Mesendoderm (in vitro differentiated cells): Measurements from ENCODE around the gene CYP3A5. TPM values are rescaled to one million over a fixed set of nuclear protein-coding genes. Genes with fewer than 3 reads are reported as not detected.
"Not testable (repeated sequence)": the region's sequence is repeated elsewhere in the genome, so short reads cannot be mapped to it uniquely, and the experiment has no call there.

Experiments used
- DNase-seq: peaks from one replicate; pipeline ENCODE4 v3.0.0; 2013
- H2AK5ac ChIP-seq: 2 replicates; pipeline ENCODE4 v1.6.1; 2013; ENCODE audit warnings: low read length, inconsistent platforms
- H2BK120ac ChIP-seq: 2 replicates; pipeline ENCODE4 v1.6.1; 2013; ENCODE audit warnings: low read depth, mild to moderate bottlenecking, low read length, moderate library complexity, mixed read lengths
- H2BK15ac ChIP-seq: replicated peaks from 2 replicates; pipeline ENCODE4 v1.6.1; 2013; ENCODE audit warnings: low read depth, mild to moderate bottlenecking, moderate library complexity
- H2BK5ac ChIP-seq: 2 replicates; pipeline ENCODE4 v1.6.1; 2013; ENCODE audit warnings: low read length, inconsistent platforms
- H3K18ac ChIP-seq: 2 replicates; pipeline ENCODE4 v1.6.1; 2013; ENCODE audit warnings: mild to moderate bottlenecking, low read length, mixed read lengths
- H3K23ac ChIP-seq: one replicate; pipeline ENCODE4 v1.6.1; 2013; ENCODE audit warnings: low read length
- H3K27ac ChIP-seq: 2 replicates; pipeline ENCODE4 v1.5.1; 2013; ENCODE audit warnings: low read depth, mild to moderate bottlenecking, inconsistent platforms, low read length, moderate library complexity
- H3K27me3 ChIP-seq: 2 replicates; pipeline ENCODE4 v1.6.1; 2013; ENCODE audit warnings: low read length, control low read depth, mild to moderate bottlenecking, inconsistent platforms; ENCODE audit not compliant: insufficient read depth, poor library complexity
- H3K36me3 ChIP-seq: 2 replicates; pipeline ENCODE4 v1.6.1; 2013; ENCODE audit warnings: low read length, inconsistent platforms; ENCODE audit not compliant: control insufficient read depth, insufficient read depth
- H3K4ac ChIP-seq: one replicate; pipeline ENCODE4 v1.6.1; 2013; ENCODE audit warnings: low read depth, mild to moderate bottlenecking, low read length, moderate library complexity
- H3K4me1 ChIP-seq: 2 replicates; pipeline ENCODE4 v1.6.1; 2013; ENCODE audit warnings: low read depth, low read length, inconsistent platforms; ENCODE audit not compliant: control insufficient read depth
- H3K4me2 ChIP-seq: 2 replicates; pipeline ENCODE4 v1.6.1; 2013; ENCODE audit warnings: low read length
- H3K4me3 ChIP-seq: 2 replicates; pipeline ENCODE4 v1.5.1; 2013; ENCODE audit warnings: mild to moderate bottlenecking, low read length
- H3K56ac ChIP-seq: one replicate; pipeline ENCODE4 v1.6.1; 2013; ENCODE audit warnings: low read length
- H3K79me1 ChIP-seq: 2 replicates; pipeline ENCODE4 v1.6.1; 2013; ENCODE audit warnings: low read length, inconsistent platforms
- H3K79me2 ChIP-seq: 2 replicates; pipeline ENCODE4 v1.6.1; 2013; ENCODE audit warnings: mild to moderate bottlenecking, low read length; ENCODE audit not compliant: control insufficient read depth, insufficient read depth
- H3K9ac ChIP-seq: 2 replicates; pipeline ENCODE4 v1.6.1; 2013; ENCODE audit warnings: low read length, inconsistent platforms
- H4K5ac ChIP-seq: one replicate; pipeline ENCODE4 v1.6.1; 2013; ENCODE audit warnings: low read length
- H4K8ac ChIP-seq: one replicate; pipeline ENCODE4 v1.6.1; 2013; ENCODE audit warnings: low read depth, mild to moderate bottlenecking, control low read depth, low read length, moderate library complexity
- WGBS: extraction: QIAGEN DNeasy Blood & Tissue Kit; methylation state at CpG from one replicate; pipeline ENCODE4 v1.1.7; 2013; ENCODE audit warnings: low lambda C conversion rate, missing lambda C conversion rate; ENCODE audit not compliant: insufficient coverage; ENCODE audit errors: extremely low coverage; 5-methylcytosine and 5-hydroxymethylcytosine counted together
- polyA plus RNA-seq, 2 experiments: library from polyadenylated mRNA; stranded (reverse); fragments of 200-250 nt; gene quantifications; one replicate each; pipeline ENCODE4 v1.2.3, GENCODE V29; 2013

CYP3A5 gene
- polyA plus RNA-seq (2013, experiment 1 of 2): 0.06 TPM
- polyA plus RNA-seq (2013, experiment 2 of 2): 0.04 TPM

DNA sequence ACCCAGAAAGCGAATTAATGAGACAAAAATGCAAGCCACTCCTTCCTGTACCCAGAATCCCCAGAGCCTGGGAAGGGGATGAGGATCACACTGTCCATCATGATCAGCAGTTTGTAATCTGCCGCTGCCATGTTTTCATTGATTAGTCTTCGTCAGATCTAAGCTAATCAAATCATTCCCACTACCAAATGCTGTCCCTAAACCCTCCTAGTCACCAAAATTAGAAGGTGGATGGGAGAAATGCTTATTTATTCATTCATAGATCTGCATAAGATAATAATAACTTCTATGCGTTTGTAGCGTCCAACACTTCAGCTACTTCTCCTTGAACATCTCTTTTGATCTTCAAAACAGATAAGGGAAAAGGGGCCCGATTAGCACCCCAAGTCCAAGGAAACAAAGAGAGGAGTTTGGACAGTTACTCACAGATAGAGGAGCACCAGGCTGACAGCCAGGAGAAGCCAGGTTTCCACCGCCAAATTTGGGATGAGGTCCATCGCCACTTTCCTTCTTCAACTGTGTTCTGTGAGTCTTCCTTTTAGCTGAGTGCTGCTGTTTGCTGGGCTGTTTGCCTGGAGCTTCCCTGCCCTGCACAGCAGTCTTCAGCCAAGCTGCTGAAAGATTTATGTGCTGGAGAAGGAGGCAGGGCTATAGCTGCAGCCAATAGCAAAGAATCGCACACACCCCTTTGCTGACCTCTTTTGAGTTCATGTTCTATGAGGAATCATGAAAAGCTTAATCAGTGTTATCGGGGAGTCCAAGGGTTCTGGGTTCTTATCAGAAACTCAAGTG is at the start of gene CYP3A5:
TSS of gene CYP3A5 (minus strand) at position 597 of the 792 bp plus-strand sequence. CDS start at position 497, 100 bp downstream.
- no peak for DNase-seq

DNA sequence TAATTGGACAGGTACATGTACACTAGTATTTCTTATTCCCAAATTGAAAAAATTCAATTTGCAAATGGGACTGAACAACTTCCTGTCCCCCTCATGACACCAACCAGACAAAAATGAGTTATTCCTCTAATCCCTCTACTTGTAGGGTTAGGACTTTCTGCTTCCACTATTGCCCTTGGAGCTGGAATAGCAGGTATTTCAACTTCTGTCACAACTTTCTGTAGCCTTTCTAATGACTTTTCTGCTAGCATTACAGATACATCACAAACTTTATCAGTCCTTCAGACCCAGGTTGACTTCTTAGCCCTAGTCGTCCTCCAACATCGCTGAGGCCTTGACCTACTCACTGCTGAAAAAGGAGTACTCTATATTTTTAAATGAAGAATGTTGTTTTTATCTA is 48.8 kb upstream of the CYP3A5 start:
- no peak overlapping the region for H3K23ac ChIP-seq
- H3K27me3 ChIP-seq: no peaks in the 10 kb centered on the region
- H2AK5ac ChIP-seq: no peak overlapping the region
- H2BK15ac ChIP-seq: no peak overlapping the region
- H2BK120ac ChIP-seq: no peak overlapping the region
- no peak overlapping the region for H3K4me2 ChIP-seq
- no peak overlapping the region for H3K18ac ChIP-seq
- no peak for DNase-seq
- H2BK5ac ChIP-seq: no peak overlapping the region
- H3K36me3 ChIP-seq: no peaks in the 10 kb centered on the region
- WGBS: no CpG with 5 or more reads among the region's 2 CpGs
- H3K4ac ChIP-seq: no peak overlapping the region
- no peak overlapping the region for H4K8ac ChIP-seq
- H3K4me3 ChIP-seq: no peak overlapping the region
- no peak overlapping the region for H3K9ac ChIP-seq
- no peak overlapping the region for H3K56ac ChIP-seq
- no peak overlapping the region for H4K5ac ChIP-seq
- H3K79me2 ChIP-seq: no peaks in the 10 kb centered on the region
- no peak overlapping the region for H3K27ac ChIP-seq
- no peaks in the 10 kb centered on the region for H3K79me1 ChIP-seq
- no peaks in the 10 kb centered on the region for H3K4me1 ChIP-seq

More for the DNA sequence above, at the start of gene CYP3A5:
- no peaks in the 10 kb centered on the region for H3K79me2 ChIP-seq
- H3K4ac ChIP-seq: no peak within 1 kb of the TSS
- H4K8ac ChIP-seq: no peak within 1 kb of the TSS
- no peak within 1 kb of the TSS for H2BK120ac ChIP-seq
- no peak within 1 kb of the TSS for H3K4me3 ChIP-seq
- H3K23ac ChIP-seq: no peak within 1 kb of the TSS
- H3K4me1 ChIP-seq: no peaks in the 10 kb centered on the region
- no peak within 1 kb of the TSS for H3K9ac ChIP-seq
- no peak within 1 kb of the TSS for H3K27ac ChIP-seq
- WGBS: no CpG with 5 or more reads among the region's 10 CpGs
- no peaks in the 10 kb centered on the region for H3K27me3 ChIP-seq
- no peak within 1 kb of the TSS for H3K4me2 ChIP-seq
- H2AK5ac ChIP-seq: no peak within 1 kb of the TSS
- no peaks in the 10 kb centered on the region for H3K79me1 ChIP-seq
- H3K18ac ChIP-seq: no peak within 1 kb of the TSS
- H3K36me3 ChIP-seq: no peaks in the 10 kb centered on the region
- H2BK5ac ChIP-seq: no peak within 1 kb of the TSS
- H2BK15ac ChIP-seq: no peak within 1 kb of the TSS
- no peak within 1 kb of the TSS for H4K5ac ChIP-seq
- no peak within 1 kb of the TSS for H3K56ac ChIP-seq

DNA sequence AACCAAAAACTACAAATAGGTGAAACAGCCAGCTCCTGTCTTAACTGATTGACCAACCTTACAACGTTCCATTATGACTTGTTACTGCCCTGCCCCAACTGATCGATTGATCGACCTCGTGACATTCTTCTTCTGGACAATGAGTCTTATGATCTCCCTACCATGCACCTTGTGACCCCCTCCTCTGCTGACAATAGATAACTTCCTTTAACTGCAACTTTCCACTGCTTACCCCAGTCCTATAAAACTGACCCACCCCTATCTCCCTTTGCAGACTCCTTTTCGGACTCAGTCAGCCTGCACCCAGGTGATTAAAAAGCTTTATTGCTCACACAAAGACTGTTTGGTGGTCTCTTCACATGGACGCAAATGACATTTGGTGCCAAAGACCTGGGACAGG is 43.4 kb upstream of the CYP3A5 start:
- H2BK5ac ChIP-seq, H3K9ac ChIP-seq, DNase-seq, H3K4ac ChIP-seq, H2BK15ac ChIP-seq, H3K79me2 ChIP-seq, H3K4me2 ChIP-seq, H3K79me1 ChIP-seq, H4K8ac ChIP-seq, H2AK5ac ChIP-seq, H3K56ac ChIP-seq, H2BK120ac ChIP-seq, H3K27ac ChIP-seq, H3K23ac ChIP-seq, H3K4me3 ChIP-seq, H4K5ac ChIP-seq, H3K4me1 ChIP-seq, H3K36me3 ChIP-seq, H3K18ac ChIP-seq, H3K27me3 ChIP-seq: not testable (repeated sequence)
- WGBS: no CpG with 5 or more reads among the region's 6 CpGs

DNA sequence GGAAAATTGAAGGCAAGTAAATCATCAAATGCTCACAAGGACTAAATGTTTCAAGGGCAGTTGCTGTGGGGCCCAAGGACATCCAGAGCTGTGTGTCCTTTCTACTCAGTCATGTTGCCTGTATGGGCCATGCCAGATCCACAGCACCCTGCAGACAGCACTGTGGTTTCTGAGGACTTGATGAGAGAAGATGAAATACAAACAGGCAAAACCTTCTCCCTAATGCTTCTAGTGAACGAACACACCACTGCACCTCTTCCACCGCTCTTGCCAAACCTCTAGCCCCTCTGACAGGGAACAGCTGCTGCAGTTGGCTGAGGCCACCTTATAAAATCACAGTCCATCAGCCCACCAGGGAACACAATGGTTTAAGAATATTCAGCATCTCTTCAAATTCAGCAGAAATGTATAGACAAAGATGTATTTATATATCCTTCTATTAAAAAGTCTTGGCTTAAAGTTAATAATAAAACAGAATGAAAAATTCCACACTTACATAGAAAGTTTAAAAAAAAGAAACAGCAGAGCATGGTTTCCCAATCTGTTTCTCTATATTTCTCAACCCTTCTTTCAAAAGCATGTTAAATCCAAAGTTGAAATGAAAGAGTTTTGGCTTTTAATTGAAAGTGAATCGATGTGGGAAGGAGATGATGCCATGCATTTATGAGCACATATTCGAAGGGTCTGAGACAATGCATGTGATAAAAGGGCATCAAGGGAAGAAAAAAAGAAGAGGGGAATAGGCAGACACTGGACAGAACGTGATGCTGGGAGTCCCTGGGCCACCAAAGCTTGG is 41.2 kb upstream of the CYP3A5 start:
- Histone ChIP-seq H3K4ac (no peak overlapping the region), H3K4me2 (no peak overlapping the region), H3K23ac (no peak overlapping the region), H3K18ac (no peak overlapping the region), H2AK5ac (no peak overlapping the region), H4K5ac (no peak overlapping the region), H4K8ac (no peak overlapping the region), H3K9ac (no peak overlapping the region), H3K56ac (no peak overlapping the region), H3K79me1 (no peaks in the 10 kb centered on the region), H3K4me3 (no peak overlapping the region), H2BK5ac (no peak overlapping the region), H3K27me3 (no peaks in the 10 kb centered on the region), H3K27ac (no peak overlapping the region), H3K4me1 (no peaks in the 10 kb centered on the region), H3K79me2 (no peaks in the 10 kb centered on the region), H3K36me3 (no peaks in the 10 kb centered on the region), H2BK120ac (no peak overlapping the region), H2BK15ac (no peak overlapping the region)
- WGBS: no CpG with 5 or more reads among the region's 5 CpGs
- no peak for DNase-seq

DNA sequence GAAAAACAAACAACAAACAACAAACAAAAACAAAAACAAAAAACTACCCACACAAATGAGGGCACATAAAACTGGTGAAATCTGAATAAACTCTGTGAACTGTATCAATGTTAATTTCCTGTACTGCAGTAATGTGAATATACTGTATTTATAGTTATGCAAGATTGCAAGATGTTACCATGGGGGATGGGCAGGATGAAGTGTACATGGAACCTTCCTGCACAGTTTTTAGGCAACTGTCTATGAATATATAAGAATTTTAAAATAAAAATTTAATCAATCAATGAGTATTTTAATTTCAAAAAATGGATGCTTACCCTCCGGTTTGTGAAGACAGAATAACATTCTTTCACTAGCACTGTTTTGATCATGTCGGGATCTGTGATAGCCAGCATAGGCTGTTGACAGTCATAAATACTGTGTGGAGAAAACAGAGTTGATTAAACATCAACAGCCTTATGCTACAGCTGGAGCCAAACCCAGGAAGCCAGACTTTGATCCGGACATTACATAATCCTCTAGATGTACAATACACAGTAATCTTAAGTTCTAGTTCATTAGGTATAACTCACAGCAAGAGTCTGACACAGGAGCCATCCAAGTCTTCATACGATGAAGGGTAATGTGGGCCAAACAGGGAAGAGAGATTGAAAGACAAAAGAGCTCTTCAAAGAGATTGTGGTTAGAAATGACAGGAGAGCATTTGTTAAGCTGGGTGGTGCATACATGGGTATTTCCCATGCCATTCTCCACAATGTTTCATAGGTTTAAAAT is 40.4 kb upstream of the CYP3A5 start:
- Histone ChIP-seq H3K4me3 (no peak overlapping the region), H3K79me2 (no peaks in the 10 kb centered on the region), H2BK15ac (no peak overlapping the region), H3K27me3 (no peaks in the 10 kb centered on the region), H4K8ac (no peak overlapping the region), H3K56ac (no peak overlapping the region), H3K4ac (no peak overlapping the region), H4K5ac (no peak overlapping the region), H3K23ac (no peak overlapping the region), H2BK5ac (no peak overlapping the region), H2BK120ac (no peak overlapping the region), H3K27ac (no peak overlapping the region), H3K9ac (no peak overlapping the region), H3K4me2 (no peak overlapping the region), H3K18ac (no peak overlapping the region), H3K79me1 (no peaks in the 10 kb centered on the region), H2AK5ac (no peak overlapping the region), H3K36me3 (no peaks in the 10 kb centered on the region), H3K4me1 (no peaks in the 10 kb centered on the region)
- whole genome bisulfite sequencing: no CpG with 5 or more reads among the region's 4 CpGs
- DNase-seq: no peak
